Body of pancreas (tissue), 4 donors: ENCODE data around the gene RSPH6A.

ENCODE experiments used
- POLR2A ChIP-seq, 3 donors: fragments of 450-650 bp; IDR thresholded peaks; one replicate each; pipeline ENCODE4 v1.6.1; 2016; ENCODE audit warnings: antibody characterized with exemption in 3 of 3, mild to moderate bottlenecking in 2 of 3
- TF ChIP-seq, protein P1 (sequence below), 7 experiments: fragments of 450-650 bp in 4 of 7; fragments of 200-600 bp in 3 of 7; sonication (generic) in 3 of 7; IDR thresholded peaks; one replicate each; pipeline ENCODE4 v1.5.1; 2016 to 2019; ENCODE audit warnings: antibody characterized with exemption in 7 of 7

GRCh38 chr19:45753548-45753947 is 61.6 kb downstream of the RSPH6A start:
- TF ChIP-seq, protein P1, sequence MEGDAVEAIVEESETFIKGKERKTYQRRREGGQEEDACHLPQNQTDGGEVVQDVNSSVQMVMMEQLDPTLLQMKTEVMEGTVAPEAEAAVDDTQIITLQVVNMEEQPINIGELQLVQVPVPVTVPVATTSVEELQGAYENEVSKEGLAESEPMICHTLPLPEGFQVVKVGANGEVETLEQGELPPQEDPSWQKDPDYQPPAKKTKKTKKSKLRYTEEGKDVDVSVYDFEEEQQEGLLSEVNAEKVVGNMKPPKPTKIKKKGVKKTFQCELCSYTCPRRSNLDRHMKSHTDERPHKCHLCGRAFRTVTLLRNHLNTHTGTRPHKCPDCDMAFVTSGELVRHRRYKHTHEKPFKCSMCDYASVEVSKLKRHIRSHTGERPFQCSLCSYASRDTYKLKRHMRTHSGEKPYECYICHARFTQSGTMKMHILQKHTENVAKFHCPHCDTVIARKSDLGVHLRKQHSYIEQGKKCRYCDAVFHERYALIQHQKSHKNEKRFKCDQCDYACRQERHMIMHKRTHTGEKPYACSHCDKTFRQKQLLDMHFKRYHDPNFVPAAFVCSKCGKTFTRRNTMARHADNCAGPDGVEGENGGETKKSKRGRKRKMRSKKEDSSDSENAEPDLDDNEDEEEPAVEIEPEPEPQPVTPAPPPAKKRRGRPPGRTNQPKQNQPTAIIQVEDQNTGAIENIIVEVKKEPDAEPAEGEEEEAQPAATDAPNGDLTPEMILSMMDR (IDR thresholded peaks at IDR 0.05), result no peak
- no peak for TF ChIP-seq POLR2A (IDR thresholded peaks at IDR 0.05)
